Activated naive CD8-positive, alpha-beta T cell treated with anti-CD3 and anti-CD28 coated beads, Interleukin-2, amount 50 U/mL, for 24 hours (primary cell): ENCODE data around the gene ZFYVE27.
A peak's percentile ranks its signal among the peaks of the same experiment; 100 is the strongest.
"Not testable (repeated sequence)": the region's sequence is repeated elsewhere in the genome, so short reads cannot be mapped to it uniquely, and the experiment has no call there.

Source experiments
- ATAC-seq: fragments of 150-1000 bp; cut with Tn5 transposase; one replicate; pipeline ENCODE4 v1.10.0; 2021
- DNase-seq: peaks from one replicate; pipeline ENCODE4 v3.0.0; 2021
- H3K27ac Mint-ChIP-seq: one replicate; pipeline ENCODE4 v1.8.0; 2021; ENCODE audit warnings: mild to moderate bottlenecking, mixed read lengths
- H3K27me3 Mint-ChIP-seq: one replicate; pipeline ENCODE4 v1.8.0; 2021; ENCODE audit warnings: mixed read lengths
- H3K36me3 Mint-ChIP-seq: one replicate; pipeline ENCODE4 v1.8.0; 2021; ENCODE audit warnings: low read depth, mixed read lengths
- H3K4me1 Mint-ChIP-seq: one replicate; pipeline ENCODE4 v1.8.0; 2021; ENCODE audit warnings: mixed read lengths
- H3K4me3 Mint-ChIP-seq: one replicate; pipeline ENCODE4 v1.8.0; 2021; ENCODE audit warnings: mild to moderate bottlenecking, moderate library complexity, mixed read lengths
- H3K9me3 Mint-ChIP-seq: one replicate; pipeline ENCODE4 v1.8.0; 2021; ENCODE audit warnings: mixed read lengths

Gene ZFYVE27

GRCh38 chr10:97736902-97737769 lies at the start of gene ZFYVE27:
TSS of gene ZFYVE27 (plus strand) at chr10:97737128. CDS start at chr10:97738478, 1,350 bp downstream.
- peaks cover 35% of the 10 kb centered on the region for H3K36me3 Mint-ChIP-seq
- H3K4me1 Mint-ChIP-seq, result peaks cover 49% of the 10 kb centered on the region
- peak within 1 kb of the TSS; percentile 98 for H3K27ac Mint-ChIP-seq
- DNase-seq (peak; percentile 99), ATAC-seq (peak; percentile 84)
- H3K9me3 Mint-ChIP-seq, result peaks cover 6% of the 10 kb centered on the region
- peak within 1 kb of the TSS; percentile 94 for H3K4me3 Mint-ChIP-seq
- H3K27me3 Mint-ChIP-seq, result peaks cover 2% of the 10 kb centered on the region

- no peak for ATAC-seq
- H3K27ac Mint-ChIP-seq, result peak overlapping the region; percentile 43
- H3K4me3 Mint-ChIP-seq, result peak overlapping the region; percentile 77
- DNase-seq, result no peak
- no peaks in the 10 kb centered on the region for H3K36me3 Mint-ChIP-seq
- peaks cover 13% of the 10 kb centered on the region for H3K4me1 Mint-ChIP-seq
- H3K9me3 Mint-ChIP-seq, result no peaks in the 10 kb centered on the region
- peaks cover 2% of the 10 kb centered on the region for H3K27me3 Mint-ChIP-seq
These were observed 48.8 kb upstream of the ZFYVE27 start for GRCh38 chr10:97687785-97688781.

- H3K9me3 Mint-ChIP-seq, result no peaks in the 10 kb centered on the region
- H3K27ac Mint-ChIP-seq, result no peak overlapping the region
- no peak overlapping the region for H3K4me3 Mint-ChIP-seq
- peaks cover 2% of the 10 kb centered on the region for H3K27me3 Mint-ChIP-seq
- H3K36me3 Mint-ChIP-seq, result no peaks in the 10 kb centered on the region
- no peak for ATAC-seq
- DNase-seq, result no peak
- H3K4me1 Mint-ChIP-seq, result peaks cover 13% of the 10 kb centered on the region
These were observed 47.3 kb upstream of the ZFYVE27 start for GRCh38 chr10:97689559-97690020.

GRCh38 chr10:97690133-97690532 lies 46.8 kb upstream of the ZFYVE27 start:
- Mint-ChIP-seq H3K4me3 (no peak overlapping the region), H3K27ac (no peak overlapping the region), H3K27me3 (peaks cover 2% of the 10 kb centered on the region), H3K9me3 (no peaks in the 10 kb centered on the region), H3K36me3 (no peaks in the 10 kb centered on the region), H3K4me1 (peaks cover 10% of the 10 kb centered on the region)
- ATAC-seq (no peak), DNase-seq (no peak)

- not testable (repeated sequence) for H3K9me3 Mint-ChIP-seq, DNase-seq, ATAC-seq, H3K27ac Mint-ChIP-seq, H3K27me3 Mint-ChIP-seq, H3K4me3 Mint-ChIP-seq, H3K4me1 Mint-ChIP-seq, H3K36me3 Mint-ChIP-seq
These were observed 38.8 kb upstream of the ZFYVE27 start for GRCh38 chr10:97698072-97698655.

GRCh38 chr10:97701438-97702069 lies 35.4 kb upstream of the ZFYVE27 start:
- Mint-ChIP-seq H3K27me3 (peaks cover 5% of the 10 kb centered on the region), H3K4me3 (no peak overlapping the region), H3K36me3 (no peaks in the 10 kb centered on the region), H3K4me1 (no peaks in the 10 kb centered on the region), H3K27ac (no peak overlapping the region), H3K9me3 (no peaks in the 10 kb centered on the region)
- peak; percentile 41 for DNase-seq
- ATAC-seq, result peak; percentile 82

- Mint-ChIP-seq H3K4me1 (no peaks in the 10 kb centered on the region), H3K36me3 (no peaks in the 10 kb centered on the region), H3K9me3 (no peaks in the 10 kb centered on the region), H3K4me3 (no peak overlapping the region), H3K27ac (no peak overlapping the region), H3K27me3 (peaks cover 12% of the 10 kb centered on the region)
- no peak for ATAC-seq
- no peak for DNase-seq
These were observed 33.4 kb upstream of the ZFYVE27 start for GRCh38 chr10:97703398-97704067.

- Mint-ChIP-seq H3K9me3 (no peaks in the 10 kb centered on the region), H3K36me3 (no peaks in the 10 kb centered on the region), H3K27ac (no peak overlapping the region), H3K27me3 (peaks cover 16% of the 10 kb centered on the region), H3K4me3 (no peak overlapping the region), H3K4me1 (no peaks in the 10 kb centered on the region)
- ATAC-seq, result no peak
- no peak for DNase-seq
These were observed 32.6 kb upstream of the ZFYVE27 start for GRCh38 chr10:97704341-97704740.

GRCh38 chr10:97705006-97705670 lies 31.8 kb upstream of the ZFYVE27 start:
- no peaks in the 10 kb centered on the region for H3K9me3 Mint-ChIP-seq
- ATAC-seq (no peak), DNase-seq (no peak)
- H3K4me3 Mint-ChIP-seq, result no peak overlapping the region
- no peaks in the 10 kb centered on the region for H3K4me1 Mint-ChIP-seq
- peaks cover 21% of the 10 kb centered on the region for H3K27me3 Mint-ChIP-seq
- H3K27ac Mint-ChIP-seq, result no peak overlapping the region
- H3K36me3 Mint-ChIP-seq, result no peaks in the 10 kb centered on the region

GRCh38 chr10:97707134-97707861 lies 29.6 kb upstream of the ZFYVE27 start:
- Mint-ChIP-seq H3K4me1 (no peaks in the 10 kb centered on the region), H3K36me3 (no peaks in the 10 kb centered on the region), H3K4me3 (no peak overlapping the region), H3K27ac (no peak overlapping the region), H3K27me3 (peaks cover 29% of the 10 kb centered on the region), H3K9me3 (no peaks in the 10 kb centered on the region)
- ATAC-seq (no peak), DNase-seq (no peak)

GRCh38 chr10:97708167-97708566 lies 28.8 kb upstream of the ZFYVE27 start:
- H3K36me3 Mint-ChIP-seq, result no peaks in the 10 kb centered on the region
- no peak overlapping the region for H3K4me3 Mint-ChIP-seq
- no peak overlapping the region for H3K27ac Mint-ChIP-seq
- H3K9me3 Mint-ChIP-seq, result no peaks in the 10 kb centered on the region
- peaks cover 34% of the 10 kb centered on the region for H3K27me3 Mint-ChIP-seq
- DNase-seq (no peak), ATAC-seq (no peak)
- H3K4me1 Mint-ChIP-seq, result peaks cover 4% of the 10 kb centered on the region

GRCh38 chr10:97708976-97709946 lies 27.7 kb upstream of the ZFYVE27 start:
- ATAC-seq, result no peak
- H3K27me3 Mint-ChIP-seq, result peaks cover 36% of the 10 kb centered on the region
- H3K4me3 Mint-ChIP-seq, result no peak overlapping the region
- no peaks in the 10 kb centered on the region for H3K9me3 Mint-ChIP-seq
- H3K36me3 Mint-ChIP-seq, result no peaks in the 10 kb centered on the region
- peaks cover 7% of the 10 kb centered on the region for H3K4me1 Mint-ChIP-seq
- no peak overlapping the region for H3K27ac Mint-ChIP-seq
- DNase-seq, result peak; percentile 48
